Body of pancreas (tissue), 4 donors: ENCODE data around the gene ITPRIPL1. TPM values are rescaled to one million over a fixed set of nuclear protein-coding genes. Genes with fewer than 3 reads are reported as not detected.
A peak's percentile ranks its signal among the peaks of the same experiment; 100 is the strongest.

ENCODE experiments used
- ATAC-seq: fragments of 150-250 bp; one replicate; pipeline ENCODE4 v1.9.1; 2016
- DNase-seq, 4 donors: peaks; one replicate each; pipeline ENCODE4 v3.0.0-alpha.2; 2019
- H3K27ac ChIP-seq, 4 donors: fragments of 200-600 bp; sonication (generic); 1 replicate in 3 of 4; 2 replicates in 1 of 4; pipeline versions ENCODE4 v1.5.1 to v1.6.1; 2016 to 2019; ENCODE audit warnings: mild to moderate bottlenecking in 1 of 4, mixed read lengths in 1 of 4, moderate library complexity in 1 of 4
- H3K27me3 ChIP-seq, 2 donors: fragments of 200-600 bp; sonication (generic); one replicate each; pipeline ENCODE4 v1.6.0; 2016; ENCODE audit warnings: mild to moderate bottlenecking in 1 of 2
- H3K36me3 ChIP-seq, 2 donors: fragments of 200-600 bp; sonication (generic); replicated peaks in 1 of 2; 2 replicates each; pipeline ENCODE4 v1.5.1; 2016; ENCODE audit warnings: low read depth in 2 of 2; ENCODE audit not compliant: insufficient read depth in 1 of 2
- H3K4me1 ChIP-seq: fragments of 200-600 bp; sonication (generic); one replicate; pipeline ENCODE4 v1.6.0; 2016
- H3K4me3 ChIP-seq, 2 donors: fragments of 200-600 bp; sonication (generic); 1 replicate in 1 of 2; 2 replicates in 1 of 2; pipeline ENCODE4 v1.5.1; 2016 to 2019
- H3K9me3 ChIP-seq, 3 donors: fragments of 200-600 bp; sonication (generic); 1 replicate in 2 of 3; 2 replicates in 1 of 3; pipeline ENCODE4 v1.5.1; 2016
- POLR2A ChIP-seq, 3 donors: fragments of 450-650 bp; IDR thresholded peaks; one replicate each; pipeline ENCODE4 v1.6.1; 2016; ENCODE audit warnings: antibody characterized with exemption in 3 of 3, mild to moderate bottlenecking in 2 of 3
- WGBS, 2 donors: methylation state at CpG; one replicate each; pipeline ENCODE4 v1.1.5; 2017; 5-methylcytosine and 5-hydroxymethylcytosine counted together
- intact Hi-C: fragments of 100-400 bp; cut with DNase I; formaldehyde crosslinking; loops from one replicate; pipeline ENCODE4 v1.15.1; 2023
- total RNA-seq, 2 donors: library from RNA; depleted of rRNA; stranded (reverse); fragments of >200 nt; gene quantifications; one replicate each; pipeline ENCODE4 v1.1.0, GENCODE V29; 2016
- TF ChIP-seq, protein P1 (sequence below), 7 experiments: fragments of 450-650 bp in 4 of 7; fragments of 200-600 bp in 3 of 7; sonication (generic) in 3 of 7; IDR thresholded peaks; one replicate each; pipeline ENCODE4 v1.5.1; 2016 to 2019; ENCODE audit warnings: antibody characterized with exemption in 7 of 7

Gene ITPRIPL1
- total RNA-seq, 2 donors from 2014 or later = 0.33 to 1.8 TPM

DNA sequence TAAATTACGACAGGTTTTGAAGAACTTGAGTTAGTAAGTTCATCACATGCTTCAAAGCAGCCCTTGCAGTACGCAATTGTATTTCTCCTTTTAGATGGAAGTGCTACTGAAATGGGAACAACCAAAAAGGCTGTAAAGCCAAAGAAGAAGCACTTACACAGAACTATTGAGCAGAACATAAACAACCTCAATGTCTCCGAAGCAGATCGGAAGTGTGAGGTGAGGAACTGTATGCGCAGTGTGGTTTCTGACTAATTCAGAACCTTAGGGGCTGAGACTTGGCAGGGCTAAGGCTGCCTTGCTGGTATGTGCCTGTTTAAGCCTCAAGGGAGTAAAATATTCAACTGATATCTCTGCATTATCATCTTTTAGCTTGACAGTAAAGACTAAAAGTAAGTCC is 18.9 kb downstream of the ITPRIPL1 start:
- WGBS, 2 donors = 88 to 93% methylated on average over 5 of the region's 5 CpGs
- H3K36me3 ChIP-seq = no peaks in the 10 kb centered on the region
- peak overlapping the region in 1 of 4 donors; percentile 28 for H3K27ac ChIP-seq
- intact Hi-C loops = no loop called here
- no peak for TF ChIP-seq POLR2A (IDR thresholded peaks at IDR 0.05)
- TF ChIP-seq, protein P1, sequence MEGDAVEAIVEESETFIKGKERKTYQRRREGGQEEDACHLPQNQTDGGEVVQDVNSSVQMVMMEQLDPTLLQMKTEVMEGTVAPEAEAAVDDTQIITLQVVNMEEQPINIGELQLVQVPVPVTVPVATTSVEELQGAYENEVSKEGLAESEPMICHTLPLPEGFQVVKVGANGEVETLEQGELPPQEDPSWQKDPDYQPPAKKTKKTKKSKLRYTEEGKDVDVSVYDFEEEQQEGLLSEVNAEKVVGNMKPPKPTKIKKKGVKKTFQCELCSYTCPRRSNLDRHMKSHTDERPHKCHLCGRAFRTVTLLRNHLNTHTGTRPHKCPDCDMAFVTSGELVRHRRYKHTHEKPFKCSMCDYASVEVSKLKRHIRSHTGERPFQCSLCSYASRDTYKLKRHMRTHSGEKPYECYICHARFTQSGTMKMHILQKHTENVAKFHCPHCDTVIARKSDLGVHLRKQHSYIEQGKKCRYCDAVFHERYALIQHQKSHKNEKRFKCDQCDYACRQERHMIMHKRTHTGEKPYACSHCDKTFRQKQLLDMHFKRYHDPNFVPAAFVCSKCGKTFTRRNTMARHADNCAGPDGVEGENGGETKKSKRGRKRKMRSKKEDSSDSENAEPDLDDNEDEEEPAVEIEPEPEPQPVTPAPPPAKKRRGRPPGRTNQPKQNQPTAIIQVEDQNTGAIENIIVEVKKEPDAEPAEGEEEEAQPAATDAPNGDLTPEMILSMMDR (IDR thresholded peaks at IDR 0.05) = no peak
- no peak overlapping the region for H3K4me3 ChIP-seq
- no peaks in the 10 kb centered on the region for H3K27me3 ChIP-seq
- DNase-seq (peak in 1 of 4 donors; percentile 33), ATAC-seq (no peak)
- H3K4me1 ChIP-seq = no peaks in the 10 kb centered on the region
- H3K9me3 ChIP-seq = no peaks in the 10 kb centered on the region

DNA sequence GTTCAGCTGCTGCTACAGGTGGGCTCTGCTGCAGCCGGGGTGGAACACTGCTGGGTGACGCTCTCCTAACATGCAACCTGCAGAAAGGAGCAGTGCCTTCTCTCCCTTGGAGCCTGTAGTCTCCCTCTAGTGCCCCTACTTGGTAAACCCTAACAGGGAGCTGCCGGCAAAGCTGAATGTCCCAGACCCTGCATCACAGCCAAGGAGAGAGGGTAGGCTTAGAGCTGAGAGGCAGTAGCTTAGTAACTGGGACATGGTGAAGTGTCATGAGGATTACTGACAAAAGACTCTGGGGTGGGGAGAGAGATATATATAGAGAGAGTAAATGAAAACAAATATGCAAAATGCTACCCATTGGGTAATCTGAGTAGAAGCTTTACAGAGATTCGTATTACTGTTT is 20.3 kb downstream of the ITPRIPL1 start:
- no peak overlapping the region for H3K27ac ChIP-seq

DNA sequence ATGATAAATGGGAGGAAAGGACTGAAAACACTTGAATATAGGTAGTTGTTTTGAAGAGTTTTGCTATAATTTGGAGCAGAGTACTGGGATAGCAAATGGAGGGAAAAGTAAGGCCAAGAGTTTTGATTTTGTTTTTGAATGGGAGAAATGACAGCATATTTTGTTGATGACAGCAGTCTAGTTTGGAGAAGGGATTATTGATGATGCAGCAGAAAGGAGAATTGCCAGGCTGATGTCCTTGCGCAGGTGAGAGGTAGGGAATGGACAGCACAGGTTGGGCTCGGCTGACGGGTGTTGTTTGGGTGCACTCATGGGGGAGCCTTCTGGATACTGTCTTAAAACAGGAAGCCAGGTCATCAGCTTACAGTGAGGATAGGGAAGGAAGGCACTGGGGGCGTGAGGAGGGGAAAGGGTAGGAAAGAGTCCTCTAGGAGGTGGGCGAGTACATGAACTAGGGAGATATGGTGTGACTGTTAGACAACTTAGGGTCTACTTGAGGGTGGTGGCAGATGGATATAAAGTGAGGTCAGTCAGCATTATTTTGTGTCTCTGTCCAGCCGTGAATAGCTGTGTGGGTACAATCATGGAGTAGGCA is 20.8 kb downstream of the ITPRIPL1 start:
- H3K9me3 ChIP-seq = no peaks in the 10 kb centered on the region
- H3K4me1 ChIP-seq = no peaks in the 10 kb centered on the region
- ATAC-seq (no peak), DNase-seq (no peak)
- TF ChIP-seq POLR2A (IDR thresholded peaks at IDR 0.05) = no peak
- TF ChIP-seq, protein P1 (IDR thresholded peaks at IDR 0.05) = no peak
- WGBS, 2 donors = 93 to 94% methylated on average over 6 of the region's 6 CpGs
- H3K27me3 ChIP-seq = no peaks in the 10 kb centered on the region
- no peak overlapping the region for H3K27ac ChIP-seq
- H3K36me3 ChIP-seq = no peaks in the 10 kb centered on the region
- intact Hi-C loops = no loop called here
- H3K4me3 ChIP-seq = no peak overlapping the region

More for the DNA sequence above, 20.3 kb downstream of the ITPRIPL1 start:
- Histone ChIP-seq H3K4me3 (no peak overlapping the region), H3K36me3 (no peaks in the 10 kb centered on the region), H3K4me1 (no peaks in the 10 kb centered on the region), H3K9me3 (no peaks in the 10 kb centered on the region), H3K27me3 (no peaks in the 10 kb centered on the region)
- WGBS, 2 donors = 68 to 78% methylated on average over 4 of the region's 4 CpGs
- intact Hi-C loops = no loop called here
- no peak for TF ChIP-seq POLR2A (IDR thresholded peaks at IDR 0.05)
- TF ChIP-seq, protein P1 (IDR thresholded peaks at IDR 0.05) = no peak
- DNase-seq (no peak), ATAC-seq (no peak)

DNA sequence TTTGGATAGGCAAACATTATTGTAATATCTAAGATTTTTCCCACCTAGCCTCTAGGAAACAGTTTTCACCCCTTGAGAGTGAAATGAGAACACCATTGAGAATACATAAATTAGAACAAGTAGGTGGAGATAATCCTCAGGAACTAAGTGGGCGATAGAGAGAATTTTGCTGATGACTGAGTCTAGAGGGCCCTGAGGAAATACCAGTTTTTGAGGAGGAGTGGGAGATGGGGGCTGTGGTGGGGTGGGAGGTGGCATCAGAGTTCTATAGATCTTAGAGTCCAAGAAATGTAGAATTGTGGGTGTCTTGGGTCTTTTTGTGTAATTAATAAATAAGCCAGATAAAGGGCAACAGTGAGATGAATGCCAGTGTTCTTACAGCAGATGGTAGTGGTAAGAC is 22.3 kb downstream of the ITPRIPL1 start:
- ATAC-seq = no peak
- Histone ChIP-seq H3K27me3 (no peaks in the 10 kb centered on the region), H3K4me3 (no peak overlapping the region), H3K27ac (no peak overlapping the region), H3K4me1 (no peaks in the 10 kb centered on the region), H3K9me3 (no peaks in the 10 kb centered on the region), H3K36me3 (no peaks in the 10 kb centered on the region)
- WGBS, 2 donors = 85 to 92% methylated on average over 1 of the region's 1 CpG
- DNase-seq = no peak
- no peak for TF ChIP-seq POLR2A (IDR thresholded peaks at IDR 0.05)
- TF ChIP-seq, protein P1 (IDR thresholded peaks at IDR 0.05) = no peak
- intact Hi-C loops = no loop called here

DNA sequence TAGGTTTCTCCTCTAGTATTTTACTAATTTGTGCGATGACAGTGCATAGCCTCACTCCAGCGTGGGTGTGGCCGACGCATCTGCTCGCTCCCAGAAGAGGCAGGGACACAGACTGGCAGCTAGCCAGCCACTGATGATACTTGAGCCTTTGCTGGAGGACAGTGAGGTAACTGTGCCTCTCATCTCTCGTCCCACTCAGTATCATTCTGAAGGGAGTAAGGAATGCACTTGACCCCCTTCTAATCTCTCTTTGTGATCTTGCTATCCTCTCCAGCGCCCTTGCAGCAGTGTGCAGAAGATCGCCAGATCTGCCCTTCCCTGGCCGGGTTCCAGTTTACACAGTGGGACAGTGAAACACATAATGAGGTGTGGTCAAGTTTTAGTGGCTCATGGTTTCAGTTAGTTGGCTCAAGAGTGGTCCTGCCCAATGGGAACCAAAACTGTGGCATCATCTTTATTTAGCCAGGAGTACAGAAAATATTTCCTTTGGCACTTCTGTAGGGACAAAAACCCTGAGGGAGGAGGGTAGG is 28.0 kb downstream of the ITPRIPL1 start:
- ATAC-seq = no peak
- 79 to 80% methylated on average over 9 of the region's 9 CpGs for WGBS, 2 donors

More for the DNA sequence above, 28.0 kb downstream of the ITPRIPL1 start:
- Histone ChIP-seq H3K27ac (no peak overlapping the region), H3K4me3 (no peak overlapping the region), H3K36me3 (no peaks in the 10 kb centered on the region), H3K27me3 (no peaks in the 10 kb centered on the region), H3K9me3 (no peaks in the 10 kb centered on the region), H3K4me1 (no peaks in the 10 kb centered on the region)
- no peak for TF ChIP-seq POLR2A (IDR thresholded peaks at IDR 0.05)
- TF ChIP-seq, protein P1 (IDR thresholded peaks at IDR 0.05) = no peak
- peak in 2 of 4 donors; percentile 16 to 37 for DNase-seq
- intact Hi-C loops = no loop called here
